ENCODE measurements around the gene CYBRD1. TPM values are rescaled to one million over a fixed set of nuclear protein-coding genes. Genes with fewer than 3 reads are reported as not detected.

CYBRD1 gene
- total and polyA plus RNA-seq, 8 donors: 72.8 to 116 (median 88.1) TPM

GRCh38 chr2:171590116-171590515 lies 67.8 kb downstream of the CYBRD1 start:
- H3K4me3 ChIP-seq: no peak overlapping the region
- H3K27ac ChIP-seq: no peak overlapping the region
- peaks cover 0 to 9% of the 10 kb centered on the region in 2 donors for H3K27me3 ChIP-seq
- H3K4me1 ChIP-seq: no peaks in the 10 kb centered on the region
- no peak for ATAC-seq
- H3K36me3 ChIP-seq: no peaks in the 10 kb centered on the region
- DNase-seq: no peak
- intact Hi-C loops (cut with DNase I): no loop called here
- H3K9me3 ChIP-seq: peaks cover 0 to 5% of the 10 kb centered on the region in 2 donors
- no peak for TF ChIP-seq CTCF (IDR thresholded peaks at IDR 0.05)

- Histone ChIP-seq H3K36me3 (no peaks in the 10 kb centered on the region), H3K9me3 (peaks cover 0 to 5% of the 10 kb centered on the region in 2 donors), H3K27ac (no peak overlapping the region), H3K27me3 (peaks cover 0 to 9% of the 10 kb centered on the region in 2 donors), H3K4me1 (no peaks in the 10 kb centered on the region), H3K4me3 (no peak overlapping the region)
- DNase-seq (peak in 1 of 4 donors; percentile 30), ATAC-seq (no peak)
- TF ChIP-seq CTCF (IDR thresholded peaks at IDR 0.05): no peak
- intact Hi-C loops (cut with DNase I): no loop called here
Measured at GRCh38 chr2:171592036-171592555, 69.8 kb downstream of the CYBRD1 start.

GRCh38 chr2:171595456-171595855 lies 73.2 kb downstream of the CYBRD1 start:
- ATAC-seq (no peak), DNase-seq (no peak)
- no peak overlapping the region for H3K27ac ChIP-seq
- peaks cover 0 to under 1% of the 10 kb centered on the region in 2 donors for H3K9me3 ChIP-seq
- peaks cover 0 to 9% of the 10 kb centered on the region in 2 donors for H3K27me3 ChIP-seq
- no peaks in the 10 kb centered on the region for H3K36me3 ChIP-seq
- TF ChIP-seq CTCF (IDR thresholded peaks at IDR 0.05): no peak
- H3K4me1 ChIP-seq: no peaks in the 10 kb centered on the region
- H3K4me3 ChIP-seq: no peak overlapping the region
- intact Hi-C loops (cut with DNase I): no loop called here

GRCh38 chr2:171595896-171596295 lies 73.6 kb downstream of the CYBRD1 start:
- H3K9me3 ChIP-seq: no peaks in the 10 kb centered on the region
- no peak overlapping the region for H3K4me3 ChIP-seq
- H3K27ac ChIP-seq: no peak overlapping the region
- no peak for TF ChIP-seq CTCF (IDR thresholded peaks at IDR 0.05)
- intact Hi-C loops (cut with DNase I): no loop called here
- DNase-seq (no peak), ATAC-seq (peak; percentile 29)
- H3K4me1 ChIP-seq: no peaks in the 10 kb centered on the region
- peaks cover 0 to 9% of the 10 kb centered on the region in 2 donors for H3K27me3 ChIP-seq
- no peaks in the 10 kb centered on the region for H3K36me3 ChIP-seq

- TF ChIP-seq CTCF (IDR thresholded peaks at IDR 0.05): peak; percentile 65 to 70
- intact Hi-C loops (cut with DNase I): no loop called here
- H3K9me3 ChIP-seq: no peaks in the 10 kb centered on the region
- H3K27me3 ChIP-seq: no peaks in the 10 kb centered on the region
- no peaks in the 10 kb centered on the region for H3K36me3 ChIP-seq
- no peak overlapping the region for H3K27ac ChIP-seq
- H3K4me1 ChIP-seq: no peaks in the 10 kb centered on the region
- ATAC-seq (peak; percentile 93), DNase-seq (peak in 2 of 4 donors; percentile 51 to 69)
- no peak overlapping the region for H3K4me3 ChIP-seq
Measured at GRCh38 chr2:171598713-171599319, 76.5 kb downstream of the CYBRD1 start.

All from left lung (tissue), 10 donors.